ENCODE results near the gene SLC6A20. TPM values are rescaled to one million over a fixed set of nuclear protein-coding genes. Genes with fewer than 3 reads are reported as not detected.

SLC6A20 gene
- total and polyA plus RNA-seq, 2 of the 13 experiments (the other 11 are each of a cell fraction or from before 2014, with no cell fraction given) = not detected

DNA sequence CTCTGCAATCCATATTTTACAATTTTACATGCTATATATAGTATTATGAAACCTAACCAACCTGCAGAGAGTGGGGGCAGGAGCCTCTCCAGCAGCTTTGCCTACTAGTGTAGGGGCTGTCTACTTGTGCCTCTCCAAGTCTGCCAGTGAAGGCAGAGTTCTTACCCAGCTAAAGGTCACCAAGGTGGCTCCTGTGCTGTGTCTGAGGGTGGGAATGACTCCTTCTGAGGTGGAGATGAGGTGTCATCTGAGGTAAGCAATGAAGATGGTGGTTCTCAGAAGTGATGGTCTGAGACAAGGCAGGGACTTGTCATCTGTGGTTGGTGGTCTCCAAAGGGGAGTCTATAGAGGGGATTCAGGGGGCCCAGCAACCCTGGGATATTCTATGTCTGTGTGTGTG is 59.6 kb downstream of the SLC6A20 start:
- Histone ChIP-seq H3K27ac (ENCODE audit: extremely low read length, insufficient read depth, low read length) (no peak overlapping the region), H3K79me2 (ENCODE audit: insufficient read depth, low read length) (no peaks in the 10 kb centered on the region), H4K20me1 (ENCODE audit: insufficient read depth, low read length) (no peaks in the 10 kb centered on the region), H3K4me3 (replicated peaks in 1 of 3; ENCODE audit: insufficient read depth in 1 of 3, low read depth in 2 of 3, low read length in 3 of 3) (no peak overlapping the region), H3K4me1 (ENCODE audit: insufficient read depth, low read length) (no peaks in the 10 kb centered on the region; the same call in 1 of the 2 replicates), H3K27me3 (ENCODE audit: control insufficient read depth in 1 of 2, insufficient read depth in 2 of 2, low read length in 2 of 2) (no peaks in the 10 kb centered on the region), H3K9ac (ENCODE audit: insufficient read depth, low read depth, low read length) (no peak overlapping the region), H3K9me3 (ENCODE audit: low read length) (no peaks in the 10 kb centered on the region), H2AFZ (ENCODE audit: low read length) (no peak overlapping the region), H3K4me2 (ENCODE audit: low read depth, low read length) (no peak overlapping the region), H3K36me3 (replicated peaks in 1 of 2; ENCODE audit: control insufficient read depth in 1 of 2, insufficient read depth in 2 of 2, low read length in 2 of 2) (peaks cover 11 to 80% of the 10 kb centered on the region in 2 experiments)
- ChIA-PET POLR2A (no interaction called here), CTCF (ENCODE audit: low intra/inter-chr PET ratio, low total read pairs) (no interaction called here)
- TF ChIP-seq SCMH1 (CRISPR knock-in tag; IDR thresholded peaks at IDR 0.05; ENCODE audit: borderline replicate concordance) = no peak
- FAIRE-seq (no peak), DNase-seq (ENCODE audit: low spot score) (no peak), ATAC-seq (no peak)
- no TSS peak for BruUV-seq (replicated peaks)
- intact Hi-C loops (cut with micrococcal nuclease; ENCODE audit: unreplicated experiment) (no loop called here), in situ Hi-C loops (cut with HindIII; ENCODE audit: extremely low pct_ligation_motif_present, low pct_unique_long_range_greater_than_20kb) (no loop called here)

DNA sequence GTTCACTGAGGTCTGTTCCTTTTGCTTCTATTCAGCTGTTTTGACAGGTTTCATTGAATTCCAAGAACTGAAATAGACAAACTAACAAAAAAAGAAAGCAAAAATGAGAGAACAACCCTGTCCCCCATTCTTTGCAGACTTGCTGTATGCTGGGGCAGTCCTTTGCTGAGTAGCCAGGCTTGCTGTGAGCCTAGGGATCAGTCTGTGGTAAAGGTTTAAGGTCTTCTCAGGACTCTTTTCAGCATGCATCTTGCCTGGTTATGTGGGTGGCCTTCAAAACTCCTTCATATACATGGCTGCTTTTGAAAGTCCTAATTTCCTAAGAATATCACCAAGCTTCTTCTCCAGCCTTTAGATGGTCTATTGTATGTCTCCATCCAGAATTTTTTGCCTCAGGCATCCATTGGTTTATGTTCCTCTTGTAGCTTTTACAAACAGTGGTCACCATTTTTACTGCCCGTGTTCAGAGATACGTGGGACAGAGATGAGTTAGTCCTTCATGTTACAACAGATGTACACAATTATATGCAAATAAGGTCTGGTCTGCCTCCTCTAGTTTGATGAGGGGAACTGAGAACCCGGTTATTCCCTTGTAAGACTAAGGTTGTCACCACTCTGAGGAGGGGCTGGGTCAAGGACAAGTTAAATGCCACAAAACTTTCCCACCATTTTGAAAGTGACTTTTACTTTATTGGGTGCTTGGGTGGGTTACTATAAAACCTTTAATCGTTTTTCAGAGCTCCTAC is 65.8 kb downstream of the SLC6A20 start:
- no peak overlapping the region for H3K4me2 ChIP-seq (ENCODE audit: low read depth, low read length)
- FAIRE-seq = no peak
- CTCF ChIA-PET (ENCODE audit: low intra/inter-chr PET ratio, low total read pairs) = no interaction called here
- no peak for TF ChIP-seq SAP130 (CRISPR knock-in tag; IDR thresholded peaks at IDR 0.05; ENCODE audit: low read depth)
- no peak for TF ChIP-seq AGO2 (optimal IDR thresholded peaks at IDR 0.05; ENCODE audit: low read depth, low read length)
- no peak for TF ChIP-seq ZSCAN22 (CRISPR knock-in tag; IDR thresholded peaks at IDR 0.05)
- TF ChIP-seq, protein P1, sequence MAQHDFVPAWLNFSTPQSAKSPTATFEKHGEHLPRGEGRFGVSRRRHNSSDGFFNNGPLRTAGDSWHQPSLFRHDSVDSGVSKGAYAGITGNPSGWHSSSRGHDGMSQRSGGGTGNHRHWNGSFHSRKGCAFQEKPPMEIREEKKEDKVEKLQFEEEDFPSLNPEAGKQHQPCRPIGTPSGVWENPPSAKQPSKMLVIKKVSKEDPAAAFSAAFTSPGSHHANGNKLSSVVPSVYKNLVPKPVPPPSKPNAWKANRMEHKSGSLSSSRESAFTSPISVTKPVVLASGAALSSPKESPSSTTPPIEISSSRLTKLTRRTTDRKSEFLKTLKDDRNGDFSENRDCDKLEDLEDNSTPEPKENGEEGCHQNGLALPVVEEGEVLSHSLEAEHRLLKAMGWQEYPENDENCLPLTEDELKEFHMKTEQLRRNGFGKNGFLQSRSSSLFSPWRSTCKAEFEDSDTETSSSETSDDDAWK (CRISPR knock-in tag; IDR thresholded peaks at IDR 0.05) = no peak
- no peak for TF ChIP-seq SIX1 (CRISPR knock-in tag; IDR thresholded peaks at IDR 0.05; ENCODE audit: borderline replicate concordance)
- no peak for TF ChIP-seq ZNF432 (CRISPR knock-in tag; IDR thresholded peaks at IDR 0.05; ENCODE audit: borderline replicate concordance)
- no peak for TF ChIP-seq CAMTA2 (CRISPR knock-in tag; IDR thresholded peaks at IDR 0.05; ENCODE audit: borderline replicate concordance)
- TF ChIP-seq KLF15 (CRISPR knock-in tag; IDR thresholded peaks at IDR 0.05; ENCODE audit: borderline replicate concordance) = no peak
- TF ChIP-seq GATAD1 (CRISPR knock-in tag; IDR thresholded peaks at IDR 0.05) = no peak
- no peak for TF ChIP-seq MAFF (IDR thresholded peaks at IDR 0.05; ENCODE audit: low read depth, low read length)
- no peak for TF ChIP-seq RARA (CRISPR knock-in tag; IDR thresholded peaks at IDR 0.05)
- TF ChIP-seq ZNF552 (CRISPR knock-in tag; IDR thresholded peaks at IDR 0.05; ENCODE audit: borderline replicate concordance) = no peak
- no peak for TF ChIP-seq RELA (CRISPR knock-in tag; IDR thresholded peaks at IDR 0.05)
- no peak for TF ChIP-seq PHF21A (CRISPR knock-in tag; IDR thresholded peaks at IDR 0.05)
- TF ChIP-seq IKZF1 (IDR thresholded peaks at IDR 0.05) = no peak

More for the DNA sequence above, 65.8 kb downstream of the SLC6A20 start:
- in situ Hi-C loops (cut with HindIII; ENCODE audit: extremely low pct_ligation_motif_present, low pct_unique_long_range_greater_than_20kb) = no loop called here
- H3K79me2 ChIP-seq (ENCODE audit: insufficient read depth, low read length) = no peaks in the 10 kb centered on the region
- no peaks in the 10 kb centered on the region for H4K20me1 ChIP-seq (ENCODE audit: insufficient read depth, low read length)
- H3K36me3 ChIP-seq (replicated peaks in 1 of 2; ENCODE audit: control insufficient read depth in 1 of 2, insufficient read depth in 2 of 2, low read length in 2 of 2) = peaks cover 8 to 47% of the 10 kb centered on the region in 2 experiments
- no peak for ATAC-seq
- no peaks in the 10 kb centered on the region for H3K9me3 ChIP-seq (ENCODE audit: low read length)
- no peaks in the 10 kb centered on the region for H3K4me1 ChIP-seq (ENCODE audit: insufficient read depth, low read length)
- POLR2A ChIA-PET = no interaction called here
- no peaks in the 10 kb centered on the region for H3K27me3 ChIP-seq (ENCODE audit: control insufficient read depth in 1 of 2, insufficient read depth in 2 of 2, low read length in 2 of 2)
- H3K4me3 ChIP-seq (replicated peaks in 1 of 3; ENCODE audit: insufficient read depth in 1 of 3, low read depth in 2 of 3, low read length in 3 of 3) = no peak overlapping the region
- no peak overlapping the region for H2AFZ ChIP-seq (ENCODE audit: low read length)
- intact Hi-C loops (cut with micrococcal nuclease; ENCODE audit: unreplicated experiment) = no loop called here
- no peak overlapping the region for H3K27ac ChIP-seq (ENCODE audit: extremely low read length, insufficient read depth, low read length)
- no peak overlapping the region for H3K9ac ChIP-seq (ENCODE audit: insufficient read depth, low read depth, low read length)
- no peak for DNase-seq (ENCODE audit: low spot score)
- 92% methylated on average over 4 of the region's 4 CpGs for WGBS (ENCODE audit: low lambda C conversion rate)
- no TSS peak for BruUV-seq (replicated peaks)
